Measurements from ENCODE around the gene ZNF576.

- TF ChIP-seq EZH2phosphoT487 (IDR thresholded peaks at IDR 0.05; ENCODE audit: unreplicated experiment): no peak
- TF ChIP-seq POLR2AphosphoS5 (IDR thresholded peaks at IDR 0.05; ENCODE audit: low read depth): no peak
- no peak for TF ChIP-seq CTCF (conservative IDR thresholded peaks at IDR 0.05; ENCODE audit: low read depth in 2 of 2)
- no peak for TF ChIP-seq CREB1 (CRISPR knock-in tag; IDR thresholded peaks at IDR 0.05; ENCODE audit: low read depth)
- no peak for TF ChIP-seq EZH2 (IDR thresholded peaks at IDR 0.05; ENCODE audit: low read depth, unreplicated experiment)
- TF ChIP-seq JUNB (IDR thresholded peaks at IDR 0.05; ENCODE audit: unreplicated experiment): no peak
- TF ChIP-seq ETS1 (IDR thresholded peaks at IDR 0.05): no peak
- no peak for TF ChIP-seq REST (IDR thresholded peaks at IDR 0.05; ENCODE audit: unreplicated experiment)
- TF ChIP-seq NANOG (IDR thresholded peaks at IDR 0.05; ENCODE audit: borderline replicate concordance): no peak
Measured at GRCh38 chr19:43628646-43629326, 32.4 kb downstream of the ZNF576 start.

All from GM23338 (cell line).